Transverse colon (tissue), 3 donors: ENCODE data around the gene IGDCC3.

Experiments used
- CTCF ChIP-seq, 5 experiments: fragments of 200-600 bp in 3 of 5; fragments of 450-650 bp in 2 of 5; sonication (generic) in 3 of 5; IDR thresholded peaks; 1 replicate in 2 of 5; 2 replicates in 3 of 5; pipeline ENCODE4 v1.5.1; 2016 to 2017; ENCODE audit warnings: antibody characterized with exemption in 5 of 5, inconsistent platforms in 3 of 5, mild to moderate bottlenecking in 2 of 5, moderate library complexity in 1 of 5
- POLR2A ChIP-seq: fragments of 450-650 bp; IDR thresholded peaks from one replicate; pipeline ENCODE4 v1.6.1; 2016; ENCODE audit warnings: antibody characterized with exemption, mild to moderate bottlenecking, moderate library complexity

GRCh38 chr15:65335278-65336055, 42.3 kb downstream of the IGDCC3 start:
- no peak for TF ChIP-seq CTCF (IDR thresholded peaks at IDR 0.05)
- no peak for TF ChIP-seq POLR2A
